Activated CD4-positive, CD25-positive, alpha-beta regulatory T cell treated with anti-CD3 and anti-CD28 coated beads, Interleukin-2, amount 50 U/mL, for 24 hours (primary cell): ENCODE measurements around the gene PCED1B.
"Not testable (repeated sequence)": the region's sequence is repeated elsewhere in the genome, so short reads cannot be mapped to it uniquely, and the experiment has no call there.

ENCODE experiments used
- ATAC-seq, 2 donors: fragments of 150-1000 bp; cut with Tn5 transposase; one replicate each; pipeline ENCODE4 v1.10.0; 2021; ENCODE audit warnings: mild to moderate bottlenecking in 1 of 2, moderate library complexity in 1 of 2

Gene PCED1B

DNA sequence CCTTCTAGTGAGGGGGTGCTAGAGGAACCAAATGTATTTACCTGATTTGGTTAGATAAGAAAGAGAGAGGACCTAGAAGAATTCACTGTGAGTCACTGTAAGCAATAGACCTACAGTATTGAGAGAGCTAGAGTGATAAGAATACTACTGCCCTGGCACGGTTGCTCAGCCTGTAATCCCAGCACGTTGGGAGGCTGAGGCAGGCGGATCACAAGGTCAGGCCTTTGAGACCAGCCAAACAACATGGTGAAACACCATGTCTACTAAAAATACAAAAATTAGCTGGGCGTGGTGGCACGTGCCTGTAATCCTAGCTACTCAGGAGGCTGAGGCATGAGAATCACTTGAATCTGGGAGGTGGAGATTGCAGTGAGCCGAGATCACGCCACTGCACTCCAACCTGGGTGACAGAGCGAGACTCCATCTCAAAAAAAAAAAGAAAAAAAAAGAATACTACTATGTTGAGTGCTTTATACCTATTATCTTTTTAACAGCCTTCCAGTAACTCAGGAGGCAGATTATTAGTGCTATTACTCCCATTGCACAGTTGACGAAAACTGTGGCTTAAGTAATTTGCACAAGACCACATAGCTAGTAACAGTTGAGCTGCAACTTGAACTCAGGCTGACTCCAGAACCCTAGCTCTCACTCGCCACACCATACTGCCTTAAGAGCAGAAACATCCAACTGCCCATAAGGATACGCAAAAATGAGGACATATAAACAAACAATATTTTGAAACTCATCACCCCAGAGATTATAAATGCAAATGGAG, 102.9 kb downstream of the PCED1B start:
- peak in 1 of 2 donors; percentile 13 for ATAC-seq

- ATAC-seq = no peak
These were observed 104.8 kb downstream of the PCED1B start for GRCh38 chr12:47184229-47184628.

GRCh38 chr12:47184813-47185212, 105.4 kb downstream of the PCED1B start:
- no peak for ATAC-seq

GRCh38 chr12:47186246-47186645, 106.8 kb downstream of the PCED1B start:
- no peak for ATAC-seq

GRCh38 chr12:47188576-47189441, 109.4 kb downstream of the PCED1B start:
- ATAC-seq = no peak

DNA sequence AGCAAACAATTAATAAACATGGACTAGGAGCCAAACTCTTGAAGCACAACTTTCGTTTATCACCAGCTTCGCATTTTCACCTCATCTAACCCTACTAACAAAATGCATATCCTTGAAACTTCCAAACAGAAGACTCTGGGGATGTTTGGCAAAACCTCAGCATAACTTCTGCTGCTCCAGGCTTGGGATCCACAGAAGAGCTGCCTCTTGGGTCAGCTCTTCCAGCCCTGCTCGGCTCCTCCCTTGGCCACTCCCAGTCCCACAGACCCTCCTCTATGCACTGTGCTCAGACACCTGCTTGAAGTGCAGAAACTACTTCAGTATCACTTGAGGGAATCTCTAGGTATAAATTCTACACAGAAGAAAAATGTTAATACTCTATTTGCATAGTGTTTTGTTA, 110.3 kb downstream of the PCED1B start:
- ATAC-seq = no peak

- peak; percentile 73 to 85 for ATAC-seq
These were observed 110.9 kb downstream of the PCED1B start for GRCh38 chr12:47190271-47190750.

- peak in 1 of 2 donors; percentile 8 for ATAC-seq
These were observed 111.5 kb downstream of the PCED1B start for GRCh38 chr12:47190905-47191304.

- ATAC-seq = no peak
These were observed 112.6 kb downstream of the PCED1B start for GRCh38 chr12:47192051-47192450.

- peak in 1 of 2 donors; percentile 15 for ATAC-seq
These were observed 113.6 kb downstream of the PCED1B start for GRCh38 chr12:47193066-47193465.

GRCh38 chr12:47194501-47194900, 115.1 kb downstream of the PCED1B start:
- no peak for ATAC-seq

DNA sequence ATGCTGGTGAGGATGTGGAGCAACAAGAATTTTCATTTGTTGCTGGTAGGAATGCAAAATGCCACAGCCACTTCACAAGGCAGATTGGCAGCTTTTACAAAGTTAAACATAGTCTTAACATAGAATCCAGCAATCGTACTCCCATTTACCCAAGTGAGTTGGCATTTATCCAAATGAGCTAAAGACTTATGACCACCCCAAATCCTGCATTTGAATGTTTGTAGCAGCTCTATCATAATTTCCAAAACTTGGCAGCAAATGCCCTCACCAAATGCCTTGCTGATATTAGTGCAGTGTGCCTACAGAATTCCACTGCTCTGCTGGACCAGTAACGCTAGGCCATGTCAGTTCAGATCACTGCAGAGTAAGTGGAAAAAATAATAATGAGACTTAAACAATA, 121.0 kb downstream of the PCED1B start:
- no peak for ATAC-seq

DNA sequence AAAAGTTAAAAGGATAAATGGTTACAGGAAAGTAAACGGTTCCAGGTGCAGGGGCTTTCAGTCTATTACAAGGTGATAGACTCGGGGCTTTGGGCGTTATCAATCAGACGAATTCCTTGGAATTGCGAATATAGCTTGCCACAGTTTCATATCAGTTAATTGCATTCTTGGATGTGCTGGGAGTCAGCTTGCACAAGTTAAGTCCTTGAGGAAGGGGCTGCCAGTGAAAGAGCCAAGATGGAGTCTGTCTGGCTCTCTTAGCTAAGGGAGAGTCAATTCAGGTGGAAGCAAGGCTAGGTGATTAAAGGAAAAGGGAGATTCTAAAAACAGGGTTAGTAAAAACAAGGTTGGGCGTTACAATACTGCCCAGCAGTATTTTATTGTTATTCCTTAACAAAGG, 121.8 kb downstream of the PCED1B start:
- not testable (repeated sequence) for ATAC-seq

DNA sequence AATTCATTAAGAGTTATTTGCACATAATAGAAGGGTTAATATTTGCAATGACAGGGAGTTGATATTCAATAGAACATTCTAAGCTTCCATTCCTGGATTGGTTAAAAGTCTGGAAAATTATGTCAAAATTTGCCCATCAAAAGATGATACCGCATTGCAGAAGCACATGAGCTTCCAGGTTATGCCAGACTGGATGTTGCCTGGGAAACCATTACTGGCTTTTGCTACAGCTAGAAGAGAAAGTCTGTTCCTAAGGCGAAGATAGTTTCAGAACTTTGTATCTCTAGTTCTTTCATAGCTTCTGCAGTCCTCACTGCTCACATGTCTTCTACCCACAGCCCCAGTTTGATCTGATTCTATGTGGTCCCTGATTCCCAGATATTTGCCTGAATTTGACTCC, 122.8 kb downstream of the PCED1B start:
- no peak for ATAC-seq

- ATAC-seq = no peak
These were observed 126.4 kb downstream of the PCED1B start for GRCh38 chr12:47205532-47206449.

DNA sequence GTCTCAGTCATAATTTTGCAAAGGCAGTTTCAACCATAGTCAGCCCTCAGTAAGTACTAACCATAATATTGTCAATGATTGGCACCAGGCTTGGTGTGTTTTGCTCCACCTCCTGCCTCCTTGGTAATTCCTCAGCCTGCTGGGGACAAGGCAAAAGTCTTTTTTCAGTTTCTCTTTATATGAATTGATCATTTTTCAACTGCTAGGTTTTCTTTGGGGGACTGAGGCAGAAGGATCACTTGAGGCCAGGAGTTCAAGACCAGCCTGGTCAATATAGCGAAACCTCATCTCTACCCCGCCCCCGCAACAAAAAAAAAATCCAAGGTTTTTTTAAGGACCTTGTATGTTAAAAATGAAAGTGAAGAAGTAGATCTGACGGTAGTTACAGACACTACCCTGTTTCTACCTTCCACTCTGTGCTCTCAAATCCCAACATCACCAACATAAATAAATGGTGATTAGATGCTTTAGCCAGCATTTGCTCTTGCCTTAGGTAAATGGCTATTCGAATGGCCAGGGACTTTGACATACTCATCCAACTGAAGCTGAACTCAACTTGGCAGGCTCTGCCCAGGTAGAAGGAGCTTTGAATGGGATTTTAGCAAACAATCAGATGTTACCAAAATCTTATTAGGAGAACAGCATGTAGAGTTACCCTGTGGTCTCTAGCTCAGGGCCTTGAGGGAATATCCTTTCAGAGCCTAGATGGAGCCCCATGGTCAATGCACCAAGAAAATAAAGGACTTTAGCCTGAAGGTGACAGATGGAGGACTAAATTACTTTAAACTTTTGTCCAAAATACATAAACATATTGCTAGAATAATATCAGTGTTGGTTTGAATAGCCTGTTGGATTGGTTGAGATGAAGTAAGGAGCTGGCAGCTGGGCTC, 127.3 kb downstream of the PCED1B start:
- no peak for ATAC-seq

- ATAC-seq = peak; percentile 12 to 25
These were observed 127.9 kb downstream of the PCED1B start for GRCh38 chr12:47207340-47207717.

DNA sequence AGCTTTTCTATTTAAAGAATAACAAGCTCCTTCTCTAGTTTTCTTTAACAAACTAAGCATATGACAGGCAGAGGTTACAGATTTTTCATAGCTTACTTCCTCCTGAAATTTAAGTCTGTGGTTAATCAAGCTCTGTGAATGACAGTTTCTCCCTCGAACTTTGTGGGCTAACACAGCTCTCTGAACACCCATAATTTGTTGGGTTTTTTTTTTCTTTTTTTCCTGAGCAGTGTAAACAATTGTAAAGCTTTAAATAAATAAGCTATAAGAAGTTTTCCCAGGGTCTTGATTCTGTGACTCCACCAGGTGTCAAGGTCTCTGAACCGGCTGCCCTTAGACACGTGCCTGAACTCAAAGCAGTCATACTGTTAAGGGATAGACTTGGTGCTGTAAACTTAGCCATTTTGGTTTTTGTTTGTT, 128.4 kb downstream of the PCED1B start:
- ATAC-seq = peak; percentile 16 to 31

- no peak for ATAC-seq
These were observed 129.6 kb downstream of the PCED1B start for GRCh38 chr12:47209014-47209413.

DNA sequence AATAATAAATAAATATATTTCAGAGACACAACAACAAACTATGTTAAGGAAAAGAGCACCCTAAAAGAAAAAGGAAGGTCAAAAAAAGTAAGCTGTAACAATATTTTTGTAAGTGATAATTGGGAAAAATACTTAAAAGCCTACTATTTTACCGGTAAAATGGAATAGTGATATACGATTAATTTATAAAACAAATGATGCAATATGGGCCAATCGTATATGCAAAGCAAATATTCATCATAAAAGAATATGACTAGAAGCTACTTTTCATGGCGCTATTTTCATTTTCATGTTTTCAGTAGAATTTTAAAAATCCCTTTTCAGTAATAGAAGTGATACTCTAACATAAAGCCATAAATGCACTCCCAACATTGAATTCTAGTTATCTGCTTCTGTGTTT, 131.4 kb downstream of the PCED1B start:
- ATAC-seq = no peak

DNA sequence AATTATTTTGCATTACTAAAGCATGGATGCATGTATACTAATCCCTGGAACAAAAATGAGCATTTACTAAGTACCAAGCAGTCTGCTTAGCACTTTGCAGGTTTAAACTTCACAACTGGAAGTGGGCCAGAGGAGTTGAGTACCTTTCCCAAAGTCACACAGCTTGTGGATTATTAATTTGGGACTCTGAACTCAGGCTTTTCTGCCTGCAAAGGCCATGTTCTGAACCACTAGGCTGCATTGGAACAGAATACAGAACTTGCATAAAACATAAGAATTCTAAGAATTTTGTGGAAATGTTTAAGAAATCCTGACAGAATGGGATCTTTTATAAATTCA, 133.2 kb downstream of the PCED1B start:
- no peak for ATAC-seq

DNA sequence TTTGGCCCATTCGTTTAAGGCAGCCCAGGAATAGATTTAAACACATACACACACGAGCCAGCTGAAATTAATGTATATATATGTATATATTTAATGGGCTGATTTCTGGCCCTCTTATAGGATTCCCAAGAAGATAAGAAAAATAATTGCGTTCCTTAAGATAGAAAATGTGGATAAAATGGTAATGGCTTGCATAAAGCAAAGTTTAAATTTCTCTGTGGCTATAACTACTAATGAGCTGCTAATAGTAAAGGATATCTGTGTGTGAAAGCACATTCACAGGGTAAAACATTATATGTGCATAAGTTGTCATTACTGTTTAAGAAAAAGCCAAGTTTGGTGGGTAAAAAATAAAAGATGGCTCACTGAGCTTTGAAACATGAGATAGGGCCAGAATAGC, 134.0 kb downstream of the PCED1B start:
- ATAC-seq = no peak
